NB4 (cell line): ENCODE data around the gene PAQR7.

ENCODE experiments used
- CTCF ChIP-seq: IDR thresholded peaks from one replicate; pipeline ENCODE4 v1.5.1; 2012; ENCODE audit warnings: low read depth, low read length
- MYC ChIP-seq: IDR thresholded peaks from 2 replicates; pipeline ENCODE4 v1.6.1; 2011; ENCODE audit warnings: low read depth, low read length
- POLR2A ChIP-seq: IDR thresholded peaks from 2 replicates; pipeline ENCODE4 v1.6.1; 2011; ENCODE audit warnings: mild to moderate bottlenecking; ENCODE audit not compliant: insufficient read length; ENCODE audit errors: extremely low read depth

GRCh38 chr1:25834894-25835293 is 40.6 kb downstream of the PAQR7 start:
- TF ChIP-seq CTCF, result no peak
- no peak for TF ChIP-seq POLR2A
- no peak for TF ChIP-seq MYC
